H9 (cell line): Measurements from ENCODE around the gene CCM2L. TPM values are rescaled to one million over a fixed set of nuclear protein-coding genes. Genes with fewer than 3 reads are reported as not detected.

Source experiments
- DNase-seq: peaks from one replicate; pipeline ENCODE4 v3.0.0-alpha.2; 2017
- H2AFZ ChIP-seq: one replicate; pipeline ENCODE4 v1.6.1; 2013; ENCODE audit warnings: mild to moderate bottlenecking, low read length, control low read depth, moderate library complexity
- H2AK5ac ChIP-seq: 2 replicates; pipeline ENCODE4 v1.6.1; 2013; ENCODE audit warnings: low read length, control low read depth, mixed read lengths; ENCODE audit not compliant: insufficient read length
- H2BK120ac ChIP-seq: one replicate; pipeline ENCODE4 v1.6.1; 2013; ENCODE audit warnings: low read depth, mild to moderate bottlenecking, low read length, control low read depth, inconsistent platforms; ENCODE audit not compliant: poor library complexity, severe bottlenecking
- H2BK12ac ChIP-seq: 2 replicates; pipeline ENCODE4 v1.6.1; 2013; ENCODE audit warnings: low read length, control low read depth, mixed read lengths, low read depth; ENCODE audit not compliant: insufficient read length
- H2BK15ac ChIP-seq: 2 replicates; pipeline ENCODE4 v1.6.1; 2013; ENCODE audit warnings: low read depth, low read length, control low read depth
- H2BK20ac ChIP-seq: one replicate; pipeline ENCODE4 v1.6.1; 2013; ENCODE audit warnings: low read depth, mild to moderate bottlenecking, low read length, control low read depth, inconsistent platforms; ENCODE audit not compliant: poor library complexity, severe bottlenecking
- H2BK5ac ChIP-seq: 2 replicates; pipeline ENCODE4 v1.6.1; 2013; ENCODE audit warnings: low read length, control low read depth, mixed read lengths; ENCODE audit not compliant: insufficient read length
- H3K14ac ChIP-seq: 2 replicates; pipeline ENCODE4 v1.6.1; 2013; ENCODE audit warnings: low read length, control low read depth; ENCODE audit not compliant: insufficient read depth
- H3K18ac ChIP-seq: 2 replicates; pipeline ENCODE4 v1.6.1; 2013; ENCODE audit warnings: low read depth, mild to moderate bottlenecking, mixed read lengths, low read length, control low read depth; ENCODE audit not compliant: insufficient read length
- H3K23ac ChIP-seq: 2 replicates; pipeline ENCODE4 v1.6.1; 2013; ENCODE audit warnings: low read length, control low read depth, mixed read lengths, low read depth; ENCODE audit not compliant: insufficient read length
- H3K23me2 ChIP-seq: 2 replicates; pipeline ENCODE4 v1.6.1; 2013; ENCODE audit warnings: low read depth, mild to moderate bottlenecking, mixed read lengths, low read length, control low read depth; ENCODE audit not compliant: insufficient read length, poor library complexity, severe bottlenecking
- H3K27ac ChIP-seq: 2 replicates; pipeline ENCODE4 v1.5.1; 2013; ENCODE audit warnings: low read length, control low read depth, mixed read lengths, low read depth; ENCODE audit not compliant: insufficient read length
- H3K27me3 ChIP-seq: 2 replicates; pipeline ENCODE4 v1.6.1; 2013; ENCODE audit warnings: low read length, control low read depth, inconsistent platforms; ENCODE audit not compliant: insufficient read depth
- H3K4ac ChIP-seq: 2 replicates; pipeline ENCODE4 v1.6.1; 2013; ENCODE audit warnings: low read depth, mild to moderate bottlenecking, control low read depth, inconsistent platforms, low read length, moderate library complexity
- H3K4me1 ChIP-seq: 2 replicates; pipeline ENCODE4 v1.6.1; 2013; ENCODE audit warnings: low read length, control low read depth, inconsistent platforms; ENCODE audit not compliant: insufficient read depth
- H3K4me2 ChIP-seq: 2 replicates; pipeline ENCODE4 v1.6.1; 2013; ENCODE audit warnings: low read length, control low read depth, mixed read lengths; ENCODE audit not compliant: insufficient read length, insufficient read depth
- H3K56ac ChIP-seq: 2 replicates; pipeline ENCODE4 v1.6.1; 2013; ENCODE audit warnings: low read depth, mild to moderate bottlenecking, mixed read lengths, low read length, control low read depth; ENCODE audit not compliant: insufficient read length
- H3K79me1 ChIP-seq: 2 replicates; pipeline ENCODE4 v1.6.1; 2013; ENCODE audit warnings: low read depth, mild to moderate bottlenecking, moderate library complexity, low read length, control low read depth, inconsistent platforms; ENCODE audit not compliant: insufficient read depth, poor library complexity, severe bottlenecking
- H3K79me2 ChIP-seq: 2 replicates; pipeline ENCODE4 v1.6.1; 2013; ENCODE audit warnings: low read length, control low read depth, inconsistent platforms; ENCODE audit not compliant: insufficient read depth
- H3K9ac ChIP-seq: 2 replicates; pipeline ENCODE4 v1.6.1; 2013; ENCODE audit warnings: low read length, control low read depth, mixed read lengths; ENCODE audit not compliant: insufficient read length; ENCODE audit errors: extremely low read depth
- H3K9me3 ChIP-seq: one replicate; pipeline ENCODE4 v1.6.1; 2013; ENCODE audit warnings: low read depth, low read length, inconsistent platforms; ENCODE audit not compliant: control insufficient read depth
- H3T11ph ChIP-seq: one replicate; pipeline ENCODE4 v1.6.1; 2013; ENCODE audit warnings: mild to moderate bottlenecking, low read length, control low read depth, inconsistent platforms
- H4K20me1 ChIP-seq: one replicate; pipeline ENCODE4 v1.6.1; 2013; ENCODE audit not compliant: control insufficient read depth, insufficient read length, insufficient read depth
- H4K5ac ChIP-seq: 2 replicates; pipeline ENCODE4 v1.6.1; 2013; ENCODE audit warnings: low read depth, mild to moderate bottlenecking, mixed read lengths, low read length, control low read depth; ENCODE audit not compliant: insufficient read length
- H4K8ac ChIP-seq: replicated peaks from 2 replicates; pipeline ENCODE4 v1.6.1; 2013; ENCODE audit warnings: low read length, control low read depth, mixed read lengths, low read depth; ENCODE audit not compliant: insufficient read length
- H4K91ac ChIP-seq: 2 replicates; pipeline ENCODE4 v1.6.1; 2013; ENCODE audit warnings: low read depth, mild to moderate bottlenecking, moderate library complexity, mixed read lengths, low read length, control low read depth; ENCODE audit not compliant: insufficient read length
- H3K27ac Mint-ChIP-seq, 3 experiments: 2 replicates in 2 of 3; 3 replicates in 1 of 3; pipeline ENCODE4 v1.8.0; 2020 to 2021; ENCODE audit warnings: mixed read lengths in 3 of 3, mild to moderate bottlenecking in 1 of 3, moderate library complexity in 1 of 3
- H3K27me3 Mint-ChIP-seq: 2 replicates; pipeline ENCODE4 v1.8.0; 2021; ENCODE audit warnings: low read depth, mild to moderate bottlenecking, moderate library complexity, mixed read lengths
- H3K36me3 Mint-ChIP-seq, 3 experiments: 2 replicates in 2 of 3; 3 replicates in 1 of 3; pipeline ENCODE4 v1.8.0; 2020 to 2021; ENCODE audit warnings: low read depth in 3 of 3, mixed read lengths in 3 of 3; ENCODE audit not compliant: insufficient read depth in 1 of 3
- H3K4me1 Mint-ChIP-seq, 2 experiments: 2 replicates each; pipeline ENCODE4 v1.8.0; 2020; ENCODE audit warnings: mixed read lengths in 2 of 2
- H3K4me3 Mint-ChIP-seq, 2 experiments: 2 replicates in 1 of 2; 3 replicates in 1 of 2; pipeline ENCODE4 v1.8.0; 2020 to 2021; ENCODE audit warnings: mild to moderate bottlenecking in 2 of 2, mixed read lengths in 2 of 2, moderate library complexity in 1 of 2
- H3K9me3 Mint-ChIP-seq, 2 experiments: 2 replicates in 1 of 2; 3 replicates in 1 of 2; pipeline ENCODE4 v1.8.0; 2020; ENCODE audit warnings: mild to moderate bottlenecking in 2 of 2, mixed read lengths in 2 of 2, moderate library complexity in 1 of 2
- CTCF ChIP-seq: fragments of 200-600 bp; sonication (generic); conservative IDR thresholded peaks from 3 replicates; pipeline ENCODE4 v1.8.0; 2021; ENCODE audit warnings: antibody characterized with exemption, mild to moderate bottlenecking
- WGBS: extraction: QIAGEN DNeasy Blood & Tissue Kit; methylation state at CpG from one replicate; pipeline ENCODE4 v1.1.7; 2013; ENCODE audit warnings: missing lambda C conversion rate, low lambda C conversion rate, mixed read lengths; ENCODE audit not compliant: insufficient read length; ENCODE audit errors: extremely low coverage; 5-methylcytosine and 5-hydroxymethylcytosine counted together
- total RNA-seq: library from RNA; stranded (reverse); gene quantifications from 2 replicates; pipeline ENCODE4 v1.2.1, GENCODE V29; 2021

Gene CCM2L
- total RNA-seq, 1 experiment from 2014 or later, result 4.6 TPM

GRCh38 chr20:31972471-31973021, 37.7 kb upstream of the CCM2L start:
- Histone ChIP-seq H3K9ac (no peak overlapping the region), H3K79me2 (no peaks in the 10 kb centered on the region), H4K8ac (no peak overlapping the region), H3K79me1 (no peaks in the 10 kb centered on the region), H2BK5ac (no peak overlapping the region), H3K23me2 (peaks cover 4% of the 10 kb centered on the region), H3K18ac (no peak overlapping the region), H4K91ac (no peak overlapping the region), H3K27ac (no peak overlapping the region), H3K4ac (no peak overlapping the region), H2BK12ac (no peak overlapping the region), H3K27me3 (peaks cover 2% of the 10 kb centered on the region; the same call in 1 of the 2 replicates), H2AFZ (no peak overlapping the region), H3K56ac (no peak overlapping the region), H4K20me1 (no peaks in the 10 kb centered on the region), H3K14ac (no peak overlapping the region), H4K5ac (no peak overlapping the region), H2BK20ac (no peak overlapping the region), H2BK120ac (no peak overlapping the region), H3T11ph (no peak overlapping the region), H3K4me2 (no peak overlapping the region), H3K23ac (no peak overlapping the region), H3K4me1 (no peaks in the 10 kb centered on the region; the same call in 1 of the 2 replicates), H2AK5ac (no peak overlapping the region), H3K9me3 (no peaks in the 10 kb centered on the region), H2BK15ac (no peak overlapping the region)
- no peak for TF ChIP-seq CTCF
- Mint-ChIP-seq H3K36me3 (no peaks in the 10 kb centered on the region), H3K4me1 (peaks cover 23 to 41% of the 10 kb centered on the region in 2 experiments), H3K27ac (0 out of 7 replicates have a peak overlapping the region, but pooled peaks of 1 of the 3 experiments have one; percentile 58), H3K4me3 (no peak overlapping the region; a peak in 1 of 5 replicates), H3K27me3 (peaks cover 44% of the 10 kb centered on the region), H3K9me3 (no peaks in the 10 kb centered on the region)
- no peak for DNase-seq
- WGBS, result no CpG with 5 or more reads among the region's 4 CpGs
